Adrenal gland (tissue), 5 donors: ENCODE data around the gene SNX24.

Experiments used
- CTCF ChIP-seq, 6 experiments: fragments of 450-650 bp in 4 of 6; fragments of 200-600 bp in 2 of 6; sonication (generic) in 1 of 6; IDR thresholded peaks; 1 replicate in 5 of 6; 2 replicates in 1 of 6; pipeline versions ENCODE4 v1.5.1 to v1.8.0; 2016 to 2021; ENCODE audit warnings: antibody characterized with exemption in 6 of 6, mild to moderate bottlenecking in 2 of 6, moderate library complexity in 1 of 6
- POLR2A ChIP-seq, 2 donors: fragments of 450-650 bp; IDR thresholded peaks; one replicate each; pipeline ENCODE4 v1.6.1; 2017; ENCODE audit warnings: antibody characterized with exemption in 2 of 2, mild to moderate bottlenecking in 2 of 2, moderate library complexity in 1 of 2
- donor health status: DM: no; HTN: no; CAD: no.

DNA sequence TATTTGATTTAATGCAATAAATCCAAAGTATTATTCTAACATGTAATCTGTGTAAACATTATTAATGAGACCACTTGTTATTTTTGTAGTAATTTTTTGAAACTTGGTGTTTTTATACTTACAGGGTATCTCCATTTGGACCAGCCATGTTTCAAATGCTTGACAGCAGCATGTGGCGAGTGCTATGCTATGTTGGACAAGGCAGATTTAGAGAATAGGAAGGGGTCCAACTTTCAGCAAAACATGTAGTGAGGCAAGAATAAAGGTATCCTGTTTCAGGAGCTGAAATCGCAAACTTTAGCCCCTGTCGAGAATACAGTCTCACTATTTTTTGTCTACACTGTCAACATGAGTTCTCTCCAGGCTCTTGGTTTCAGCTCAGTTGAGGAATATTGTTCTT is 33.7 kb downstream of the SNX24 start:
- TF ChIP-seq CTCF (IDR thresholded peaks at IDR 0.05) = no peak
- no peak for TF ChIP-seq POLR2A (IDR thresholded peaks at IDR 0.05)
